Epithelial cell of proximal tubule (primary cell): ENCODE data around the gene SEPHS2. TPM values are rescaled to one million over a fixed set of nuclear protein-coding genes. Genes with fewer than 3 reads are reported as not detected.

Experiments used
- DNase-seq: peaks from one replicate; pipeline ENCODE4 v3.0.0-alpha.2; 2011; ENCODE audit warnings: low read depth
- H3K4me3 ChIP-seq: 2 replicates; pipeline ENCODE4 v1.5.1; 2011; ENCODE audit warnings: low read depth, mild to moderate bottlenecking, low read length
- CTCF ChIP-seq: conservative IDR thresholded peaks from 2 replicates; pipeline ENCODE4 v1.5.1; 2012; ENCODE audit warnings: low read depth, mild to moderate bottlenecking, low read length
- total RNA-seq: library from RNA; depleted of rRNA; stranded (reverse); fragments of >200 nt; gene quantifications from 2 replicates; pipeline ENCODE4 v1.2.3, GENCODE V29; 2015

SEPHS2 gene
- total RNA-seq, 1 donor from 2014 or later, result 17.6 TPM

DNA sequence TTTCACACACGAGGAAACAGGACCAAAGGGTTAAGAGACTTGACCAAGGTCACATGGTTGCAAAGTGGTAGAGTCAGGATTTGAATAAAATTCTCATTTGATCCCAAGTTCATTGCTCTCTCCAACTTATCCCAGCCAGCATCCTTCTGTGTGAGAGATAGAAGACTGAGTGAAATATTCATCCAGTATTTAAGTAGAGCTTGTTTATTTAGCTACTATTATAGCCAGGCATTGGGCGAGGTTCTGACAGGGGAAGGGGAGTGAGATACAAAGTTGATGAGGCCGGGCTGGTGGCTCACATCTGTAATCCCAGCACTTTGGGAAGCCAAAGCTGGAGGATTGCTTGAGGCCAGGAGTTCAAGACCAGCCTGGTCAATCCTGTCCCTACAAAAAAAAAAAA, 31.3 kb upstream of the SEPHS2 start:
- TF ChIP-seq CTCF, result no peak
- no peak overlapping the region for H3K4me3 ChIP-seq
- DNase-seq, result no peak

DNA sequence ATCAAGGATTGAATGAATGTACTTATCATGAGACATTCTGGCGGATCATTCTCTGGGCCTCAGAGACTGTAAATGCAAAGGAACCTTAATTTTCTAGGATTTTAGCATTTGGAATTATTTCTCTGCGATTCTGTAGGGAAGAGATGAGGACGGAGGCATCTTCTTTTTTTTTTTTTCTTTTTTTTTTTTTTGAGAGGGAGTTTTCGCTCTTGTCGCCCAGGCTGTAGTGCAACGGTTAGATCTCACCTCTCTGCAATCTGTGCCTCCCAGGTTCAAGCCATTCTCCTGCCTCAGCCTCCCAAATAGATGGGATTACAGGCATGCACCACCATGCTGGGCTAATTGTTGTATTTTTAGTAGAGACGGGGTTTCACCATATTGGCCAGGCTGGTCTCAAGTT, 29.0 kb upstream of the SEPHS2 start:
- no peak overlapping the region for H3K4me3 ChIP-seq
- no peak for DNase-seq
- no peak for TF ChIP-seq CTCF

- H3K4me3 ChIP-seq, result no peak overlapping the region
- TF ChIP-seq CTCF, result no peak
These were observed 28.4 kb upstream of the SEPHS2 start for GRCh38 chr16:30474074-30474452.

DNA sequence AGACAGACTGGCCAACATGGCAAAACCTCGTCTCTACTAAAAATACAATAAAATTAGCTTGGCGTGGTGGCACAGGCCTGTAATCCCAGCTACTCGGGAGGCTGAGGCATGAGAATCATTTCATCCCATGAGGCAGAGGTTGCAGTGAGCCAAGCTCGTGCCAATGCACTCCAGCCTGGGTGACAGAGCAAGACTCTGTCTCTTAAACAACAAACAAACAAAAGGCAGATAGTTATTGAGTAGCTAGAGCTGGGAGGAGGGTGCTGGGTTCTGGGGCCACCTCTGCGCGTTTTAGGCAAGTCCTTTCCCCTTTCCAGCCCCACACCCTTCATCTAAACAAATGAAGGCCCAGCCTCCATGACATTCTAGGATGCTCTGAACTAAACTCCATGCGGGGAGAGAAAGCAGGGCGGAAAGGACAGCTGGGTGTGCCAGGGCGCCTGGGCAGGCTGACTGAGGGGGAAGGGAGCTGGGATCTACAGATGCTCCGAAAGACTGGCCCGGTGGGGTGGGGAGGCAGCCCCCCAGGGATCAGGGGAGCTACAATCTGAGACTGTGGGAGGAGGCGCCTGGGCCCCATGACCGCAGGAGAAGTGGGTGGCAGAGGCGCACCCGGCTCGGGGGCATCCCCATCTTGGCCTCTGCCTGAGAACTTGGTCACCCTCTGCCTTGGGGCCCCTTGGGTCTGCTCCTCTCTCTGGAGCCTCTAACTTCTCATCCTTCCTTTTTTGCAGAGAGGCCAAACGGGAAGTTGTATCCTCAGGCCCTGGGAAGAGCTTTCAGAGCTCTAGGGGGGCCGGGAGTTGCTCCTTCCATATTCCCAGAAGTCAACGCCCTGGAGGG, 27.8 kb upstream of the SEPHS2 start:
- no peak for DNase-seq
- TF ChIP-seq CTCF, result no peak
- H3K4me3 ChIP-seq, result no peak overlapping the region

More at GRCh38 chr16:30474074-30474452, 28.4 kb upstream of the SEPHS2 start:
- no peak for DNase-seq

GRCh38 chr16:30472328-30472942, 26.8 kb upstream of the SEPHS2 start, which contains the start of gene ITGAL:
ITGAL (plus strand) TSS chr16:30472742; CDS start chr16:30472838, 96 bp downstream.
- no peak within 1 kb of the TSS for H3K4me3 ChIP-seq
- no peak for DNase-seq
- no peak for TF ChIP-seq CTCF

GRCh38 chr16:30470632-30470995, 24.9 kb upstream of the SEPHS2 start:
- no peak overlapping the region for H3K4me3 ChIP-seq
- TF ChIP-seq CTCF, result no peak
- DNase-seq, result no peak

DNA sequence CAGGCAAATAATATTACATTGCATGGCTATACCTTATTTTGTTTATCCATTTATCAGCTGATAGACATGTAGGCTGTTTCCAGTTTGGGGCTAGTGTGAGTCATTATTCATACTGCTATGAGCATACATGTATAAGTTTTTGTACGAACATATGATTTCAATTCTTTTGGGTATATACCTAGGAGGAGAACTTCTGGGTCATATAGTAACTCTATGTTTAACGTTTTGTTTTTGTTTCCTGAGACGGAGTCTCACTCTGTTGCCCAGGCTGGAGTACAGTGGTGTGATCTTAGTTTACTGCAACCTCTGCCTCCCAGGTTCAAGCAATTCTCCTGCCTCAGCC, 24.5 kb upstream of the SEPHS2 start:
- no peak overlapping the region for H3K4me3 ChIP-seq
- DNase-seq, result no peak
- no peak for TF ChIP-seq CTCF
